HuH-7.5 (cell line): ENCODE data around the gene BBLN.
"Not testable (repeated sequence)": the region's sequence is repeated elsewhere in the genome, so short reads cannot be mapped to it uniquely, and the experiment has no call there.

Source experiments
- DNase-seq: peaks from one replicate; pipeline ENCODE4 v3.0.0; 2011; ENCODE audit warnings: low spot score

BBLN gene, protein sequence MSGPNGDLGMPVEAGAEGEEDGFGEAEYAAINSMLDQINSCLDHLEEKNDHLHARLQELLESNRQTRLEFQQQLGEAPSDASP

DNA sequence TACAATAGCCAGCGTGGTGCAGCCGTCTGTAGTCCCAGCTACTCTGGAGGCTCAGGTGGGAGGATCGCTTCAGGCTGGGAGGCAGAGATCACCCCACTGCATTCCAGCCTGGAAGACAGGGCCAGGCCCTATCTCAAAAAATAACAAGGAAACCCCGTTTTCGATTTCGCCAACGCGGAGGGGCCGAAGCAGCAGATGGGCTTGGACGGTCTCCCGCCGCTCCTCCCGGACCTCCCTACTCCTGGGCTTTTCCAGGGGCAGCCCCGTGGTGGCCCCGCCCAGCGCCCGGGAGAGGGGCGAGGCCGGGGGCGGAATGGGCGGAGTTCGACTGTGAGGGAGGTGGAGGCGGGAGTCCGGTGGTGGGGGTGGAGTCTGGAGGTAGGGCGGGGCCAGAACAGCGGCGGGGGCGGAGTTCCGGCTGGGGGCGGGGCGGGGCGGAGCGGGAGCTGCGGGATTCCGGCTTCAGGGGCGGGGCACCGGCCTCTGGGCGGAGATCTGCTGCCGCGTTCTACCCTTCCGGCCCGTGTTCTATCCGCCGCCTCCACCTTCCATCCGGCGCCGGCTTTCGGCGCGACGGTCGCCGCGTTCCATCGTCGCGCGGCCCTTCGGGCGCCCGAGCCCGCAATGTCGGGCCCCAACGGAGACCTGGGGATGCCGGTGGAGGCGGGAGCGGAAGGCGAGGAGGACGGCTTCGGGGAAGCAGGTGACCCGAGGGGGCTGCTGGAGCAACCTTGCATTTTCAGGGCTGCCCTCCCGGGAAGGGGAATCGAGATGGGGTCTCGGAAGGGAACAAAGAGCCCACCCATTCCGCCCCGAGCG lies at the start of gene BBLN:
TSS of gene BBLN (plus strand) at position 482 of the 819 bp plus-strand sequence. CDS start at position 625, 143 bp downstream.
- peak; percentile 98 for DNase-seq

DNA sequence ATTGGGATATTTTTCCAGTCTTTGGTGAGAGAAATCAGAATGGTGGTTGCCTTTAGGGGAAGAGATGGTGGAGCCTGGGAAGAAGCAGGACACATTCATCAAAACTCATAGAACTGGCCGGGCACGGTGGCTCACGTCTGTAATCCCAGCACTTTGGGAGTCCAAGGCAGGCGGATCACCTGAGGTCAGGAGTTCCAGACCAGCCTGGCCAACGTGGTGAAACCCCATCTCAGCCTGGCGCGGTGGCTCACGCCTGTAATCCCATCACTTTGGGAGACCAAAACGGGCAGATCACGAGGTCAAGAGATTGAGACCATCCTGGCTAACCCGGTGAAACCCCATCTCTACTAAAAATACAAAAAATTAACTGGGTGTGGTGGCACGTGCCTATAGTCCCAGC lies 48.3 kb upstream of the BBLN start:
- DNase-seq: not testable (repeated sequence)

DNA sequence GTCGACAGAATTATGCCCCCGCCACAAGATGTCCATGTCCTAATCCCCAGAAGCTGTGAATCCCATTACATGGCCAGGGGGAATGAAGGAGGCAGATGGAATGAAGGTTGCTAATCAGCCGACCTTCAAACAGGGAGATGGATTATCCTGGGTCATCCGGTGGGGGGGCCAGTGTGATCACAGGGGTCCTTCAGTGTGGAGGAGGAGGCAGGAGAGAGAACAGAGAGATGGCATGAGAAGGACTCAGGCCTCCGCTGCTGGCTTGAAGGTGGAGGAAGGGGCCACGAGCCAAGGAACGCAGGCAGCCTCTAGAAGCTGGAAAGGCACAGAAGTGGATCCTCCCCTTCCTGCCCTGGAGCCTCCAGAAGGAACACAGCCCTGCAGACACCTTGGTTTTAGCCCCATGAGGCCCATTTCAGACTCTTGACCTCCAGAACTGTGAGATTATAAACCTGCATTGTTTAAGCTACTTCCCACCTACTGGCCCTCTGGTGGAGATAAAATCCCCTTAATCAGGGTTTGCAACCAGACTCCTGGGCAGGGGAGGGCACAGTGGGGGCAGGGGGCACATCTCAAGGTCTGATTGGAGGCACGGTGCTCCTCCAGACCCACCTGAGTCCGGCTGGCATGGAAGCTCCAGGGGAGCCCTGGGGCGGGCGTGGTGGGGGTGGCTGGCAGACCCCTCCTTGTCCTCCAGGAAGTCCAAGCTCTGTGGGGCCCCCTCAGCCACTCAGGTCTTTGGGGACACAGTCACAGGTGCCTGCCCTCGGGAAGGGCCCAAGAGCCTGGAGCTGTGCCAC lies 46.3 kb upstream of the BBLN start:
- DNase-seq: no peak

DNA sequence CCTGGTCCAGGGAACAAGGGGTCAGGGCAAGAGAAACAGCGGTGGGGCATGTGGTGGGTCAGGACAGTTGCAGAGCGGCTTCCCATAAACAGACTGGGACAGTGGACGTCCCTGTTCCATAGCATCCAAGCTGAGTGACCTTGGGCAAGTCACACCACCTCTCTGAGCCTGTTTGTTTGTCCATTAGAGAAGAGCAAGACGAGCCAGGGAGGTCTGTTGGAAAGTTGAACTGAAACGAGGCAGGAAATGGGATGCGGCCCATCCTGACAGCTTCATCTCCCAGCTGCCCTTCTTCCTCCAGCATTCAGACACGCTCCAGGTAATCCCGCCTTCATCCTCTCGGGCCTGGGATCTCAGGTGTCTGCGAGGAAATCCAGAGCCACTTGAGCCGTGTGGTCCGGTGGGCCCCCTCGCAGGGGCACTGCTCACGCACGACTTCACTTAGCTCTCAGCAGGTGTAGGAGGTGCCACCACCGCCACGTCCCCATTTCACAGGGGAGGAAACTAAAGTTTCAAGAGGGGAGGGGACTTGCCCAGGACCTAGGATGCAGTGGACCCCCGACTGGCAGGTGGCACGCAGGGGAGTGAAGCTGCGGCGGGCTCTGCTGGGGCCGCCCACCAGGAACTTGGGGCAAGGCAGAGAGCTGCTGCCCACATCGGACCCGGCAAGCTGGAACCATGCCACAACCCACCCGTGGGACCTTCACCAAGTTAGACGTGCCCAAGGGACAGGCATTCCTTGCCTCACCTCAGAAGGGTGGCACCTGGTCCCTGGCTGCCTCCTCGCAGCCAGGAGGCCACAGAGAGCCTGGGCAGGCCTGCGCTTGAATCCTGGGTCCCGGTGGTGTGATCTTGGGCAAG lies 45.5 kb upstream of the BBLN start:
- DNase-seq: no peak

DNA sequence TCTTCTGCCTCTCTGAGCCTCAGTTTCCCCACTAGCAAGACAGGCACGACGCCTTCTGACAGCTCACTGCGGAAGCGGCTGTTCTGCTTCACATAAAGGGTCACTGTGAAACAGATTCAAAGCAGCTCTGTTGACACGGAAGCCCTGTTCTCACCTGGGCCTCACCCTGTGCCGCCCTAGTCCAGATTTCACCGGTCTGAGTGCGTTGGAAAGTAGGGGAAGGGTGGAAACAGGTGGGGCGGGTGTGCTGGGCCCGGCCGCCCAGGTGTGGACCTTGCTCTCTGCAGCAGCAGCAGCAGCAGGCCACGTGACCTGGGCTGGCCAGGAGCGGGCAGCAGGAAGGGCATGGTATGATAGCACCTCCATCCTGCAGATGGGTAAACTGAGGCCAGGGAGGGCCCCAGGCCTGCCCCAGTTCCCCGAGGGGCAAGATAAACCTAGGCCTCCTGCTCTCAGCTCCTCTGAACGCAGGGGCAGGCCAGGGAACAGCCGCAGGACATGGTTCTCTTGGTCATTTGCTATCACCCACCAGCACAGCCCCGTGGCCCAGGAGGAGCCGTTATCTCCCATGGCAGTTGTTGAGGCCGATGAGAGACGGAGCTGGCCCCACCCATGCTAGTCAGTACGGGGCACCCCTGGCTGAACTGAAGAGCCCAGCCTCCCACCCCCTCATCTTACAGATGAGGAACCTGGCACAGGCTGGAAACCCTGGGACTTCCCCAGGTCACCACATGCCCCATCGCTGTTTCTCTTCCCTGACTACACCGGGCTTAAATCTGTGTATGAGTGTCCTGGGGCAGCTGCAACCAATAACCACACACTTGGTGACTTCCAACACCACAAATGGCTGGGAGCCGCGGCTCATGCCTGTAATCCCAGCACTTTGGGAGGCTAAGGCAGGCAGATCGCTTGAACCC lies 44.6 kb upstream of the BBLN start:
- DNase-seq: peak; percentile 55

DNA sequence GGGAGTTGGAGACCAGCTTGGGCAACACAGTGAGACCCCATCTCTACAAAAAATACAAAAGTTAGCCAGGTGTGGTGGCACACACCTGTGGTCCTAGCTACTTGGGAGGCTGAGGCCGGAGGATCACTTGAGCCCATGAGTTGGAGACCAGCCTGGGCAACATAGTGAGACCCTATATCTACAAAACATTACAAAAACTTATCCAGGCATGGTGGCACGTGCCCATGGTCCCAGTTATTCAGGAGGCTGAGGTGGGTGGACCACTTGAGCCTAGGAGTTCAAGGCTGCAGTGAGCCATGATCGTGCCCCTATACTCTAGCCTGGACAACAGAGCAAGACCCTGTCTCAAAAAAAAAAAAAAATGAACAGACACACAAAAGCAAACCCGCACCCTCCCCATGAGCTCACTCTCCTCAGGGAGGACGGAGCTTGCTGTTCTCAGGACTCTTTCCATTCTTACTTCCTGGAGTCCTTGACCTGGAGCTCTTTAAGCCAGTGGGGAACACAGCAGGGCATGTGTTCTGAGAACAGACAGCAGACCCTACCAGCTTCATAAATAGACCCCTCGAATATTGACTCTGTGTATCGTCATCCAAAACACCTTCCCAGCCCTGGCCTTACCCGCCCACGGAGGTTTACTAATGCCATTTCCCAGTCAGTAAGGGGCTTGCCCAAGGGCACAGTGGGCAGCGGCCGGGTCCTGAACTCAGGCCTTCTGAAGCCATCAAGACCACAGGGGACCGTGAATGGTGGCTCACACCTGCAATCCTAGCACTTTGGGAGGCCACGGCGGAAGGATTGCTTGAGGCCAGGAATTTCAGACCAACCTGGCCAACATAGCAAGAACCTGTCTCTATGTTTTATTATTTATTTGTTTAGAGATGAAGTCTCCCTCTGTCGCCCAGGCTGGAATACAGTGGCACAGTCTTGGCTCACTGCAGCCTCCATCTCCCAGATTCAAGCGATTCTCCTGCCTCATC lies 43.7 kb upstream of the BBLN start:
- DNase-seq: no peak

DNA sequence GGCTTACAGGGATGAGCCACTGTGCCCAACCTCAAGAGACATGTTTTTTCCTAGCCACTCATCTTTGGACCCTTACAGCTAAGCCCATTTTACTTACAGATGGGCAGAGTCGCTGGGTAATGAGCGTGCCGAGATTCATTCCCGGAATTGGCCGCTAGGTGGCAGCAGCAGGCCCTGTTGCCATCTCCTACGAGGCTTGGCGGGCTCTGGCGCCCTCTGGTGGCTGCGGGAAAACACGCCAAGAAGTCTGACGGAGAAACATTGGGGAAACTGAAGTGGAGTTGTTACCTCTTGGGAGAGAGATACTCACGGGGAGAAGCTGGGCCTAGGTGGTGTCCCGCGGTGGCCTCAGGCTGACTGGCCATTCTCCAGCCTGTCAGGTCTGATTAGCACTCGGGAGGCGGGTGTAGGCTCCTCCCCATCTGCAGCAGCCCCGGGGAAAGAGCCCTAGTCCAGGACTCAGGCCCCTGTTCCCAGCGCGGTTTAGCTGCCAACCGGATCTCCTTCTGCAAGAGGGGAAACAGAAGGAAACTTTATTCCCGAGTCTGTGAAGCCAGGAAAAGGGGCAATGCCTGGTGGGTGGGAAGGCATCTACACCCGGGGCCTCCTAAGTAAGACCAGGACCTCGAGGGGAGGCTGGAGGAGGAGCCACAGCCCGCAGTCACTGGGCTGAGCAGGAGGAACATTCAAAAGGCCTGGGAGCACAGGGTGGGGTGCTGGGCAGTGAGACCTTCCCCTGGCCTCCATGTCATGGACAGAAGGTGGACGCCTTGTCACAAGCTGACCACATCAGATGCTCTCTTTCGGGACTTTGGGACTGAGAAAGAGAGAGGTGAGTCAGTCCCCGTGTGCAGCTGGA lies 42.2 kb upstream of the BBLN start:
- peak; percentile 86 for DNase-seq

DNA sequence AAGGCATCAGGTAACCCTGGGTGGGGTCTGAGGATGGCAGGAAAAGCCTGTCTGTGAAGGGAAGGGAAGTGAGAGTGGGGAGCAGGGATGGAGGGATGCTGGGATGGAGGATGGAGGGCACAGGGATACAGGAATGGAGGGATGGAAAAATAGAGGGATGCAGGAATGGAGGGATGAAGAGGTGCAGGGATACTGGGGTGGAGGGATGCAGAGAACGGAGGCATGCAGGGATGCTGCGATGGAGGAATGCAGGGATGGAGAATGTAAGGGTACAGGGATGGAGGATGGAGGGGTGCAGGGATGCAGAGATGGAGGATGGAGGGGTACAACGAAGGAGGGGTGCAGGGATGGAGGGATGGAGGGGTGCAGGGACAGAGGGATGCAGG lies 41.6 kb upstream of the BBLN start:
- DNase-seq: no peak

DNA sequence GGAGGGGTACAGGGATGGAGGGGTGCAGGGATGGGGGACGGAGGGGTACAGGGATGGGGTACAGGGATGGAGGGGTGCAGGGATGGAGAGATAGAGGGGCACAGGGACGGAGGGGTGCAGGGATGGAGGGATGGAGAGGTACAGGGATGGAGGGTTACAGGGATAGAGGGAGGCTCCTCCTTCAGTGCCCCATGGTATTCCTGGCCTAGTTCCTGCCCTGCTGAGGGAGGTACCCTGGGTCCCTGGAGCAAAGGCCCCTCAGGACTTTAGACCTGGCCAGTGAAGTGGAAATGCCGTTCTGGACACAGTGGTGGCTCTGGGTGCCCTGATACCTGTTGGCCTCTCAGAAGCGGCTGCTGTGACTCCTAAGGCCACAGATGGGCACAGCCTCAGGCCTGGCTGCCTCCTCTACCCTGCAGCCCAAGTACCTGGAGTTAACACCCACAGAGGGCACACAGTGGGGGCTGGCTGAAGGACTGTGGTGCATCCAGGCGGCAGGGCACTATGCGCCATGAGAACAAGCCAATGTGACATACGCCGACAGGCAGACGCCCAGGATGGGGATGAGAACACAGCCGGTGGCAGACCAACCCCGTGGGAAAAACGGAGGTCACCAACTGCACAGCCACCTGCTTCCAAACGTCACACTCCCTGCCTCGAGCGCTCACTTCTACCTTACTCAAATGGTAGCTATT lies 40.9 kb upstream of the BBLN start:
- DNase-seq: no peak

DNA sequence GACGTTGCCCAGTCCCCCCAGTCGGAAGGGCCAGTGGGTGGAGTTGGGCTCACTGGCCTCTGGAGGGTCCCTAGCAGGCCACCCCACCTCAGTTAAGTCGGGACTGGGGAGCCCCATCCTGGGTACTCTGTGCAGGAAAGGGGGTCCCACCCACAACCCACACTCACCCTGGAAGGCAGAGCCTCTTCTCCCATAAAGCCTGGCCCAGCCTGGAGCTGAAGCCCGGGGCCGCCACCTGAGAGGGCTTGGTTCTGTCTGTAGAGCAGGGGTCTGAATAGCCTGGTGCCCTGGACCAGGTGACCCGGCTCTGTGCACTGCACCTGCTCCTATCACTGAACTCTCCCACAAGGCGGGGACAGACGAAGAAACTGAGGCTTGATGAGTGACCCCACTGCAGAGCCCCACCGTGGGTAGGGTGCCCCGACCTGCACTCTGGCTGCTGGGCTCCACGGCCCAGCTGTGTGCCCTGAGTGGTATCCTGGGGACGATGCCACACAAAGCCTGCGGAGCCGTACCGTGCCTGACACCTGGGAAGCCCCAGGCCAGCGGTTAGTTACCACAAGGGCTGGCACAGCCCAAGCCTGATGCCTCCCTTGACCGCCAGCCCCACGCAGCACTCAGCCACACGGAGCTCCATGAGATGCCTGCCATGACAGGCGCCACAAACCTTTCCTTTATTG lies 39.9 kb upstream of the BBLN start:
- DNase-seq: no peak

DNA sequence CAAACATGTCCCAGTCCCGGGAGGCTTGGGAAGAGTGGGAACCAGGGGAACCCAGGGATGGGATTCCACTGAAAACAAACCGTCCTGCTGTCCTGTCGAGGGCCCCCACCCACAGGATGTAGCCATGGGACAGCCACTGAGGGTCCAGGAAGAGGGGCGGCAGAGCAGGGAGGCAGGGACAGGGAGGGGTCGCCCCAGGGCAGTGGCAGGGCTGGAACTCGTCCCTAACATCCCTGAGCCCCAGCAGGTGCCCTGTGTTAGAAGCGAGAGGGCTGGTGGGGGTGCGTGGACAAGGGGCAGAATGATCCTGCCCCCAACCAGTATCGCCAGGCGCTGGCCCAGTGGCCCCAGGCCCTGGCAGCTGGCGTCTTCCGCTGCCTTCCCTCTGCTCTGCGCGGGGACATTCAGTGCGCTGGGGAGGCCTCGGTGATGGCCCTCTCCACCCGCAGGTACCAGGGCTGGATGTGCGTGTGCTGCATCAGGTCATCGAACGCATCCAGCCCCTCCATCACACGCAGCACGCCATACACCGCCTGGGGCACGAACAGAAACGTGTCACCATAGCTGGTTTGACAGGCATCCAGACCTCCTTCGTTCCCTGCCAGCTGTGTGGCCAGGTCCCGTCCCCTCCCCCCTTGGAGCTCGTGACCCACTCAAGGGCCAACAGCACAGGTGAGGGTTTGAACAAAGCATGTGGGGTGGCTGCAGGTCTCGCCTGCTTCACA lies 39.2 kb upstream of the BBLN start:
- DNase-seq: no peak

DNA sequence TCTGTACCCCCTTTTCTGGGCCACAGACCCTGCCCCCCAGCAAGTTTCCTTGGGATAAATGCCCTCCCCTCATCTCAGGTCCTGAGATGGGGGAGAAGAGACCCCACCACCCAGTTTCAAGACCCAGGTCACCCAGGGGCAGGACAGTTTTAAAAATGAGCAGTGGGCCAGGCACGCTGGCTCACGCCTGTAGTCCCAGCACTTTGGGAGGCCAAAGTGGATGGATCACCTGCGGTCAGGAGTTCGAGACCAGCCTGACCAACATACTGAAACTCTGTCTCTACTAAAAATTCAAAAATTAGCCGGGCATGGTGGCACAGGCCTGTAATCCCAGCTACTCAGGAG lies 38.6 kb upstream of the BBLN start:
- DNase-seq: no peak

DNA sequence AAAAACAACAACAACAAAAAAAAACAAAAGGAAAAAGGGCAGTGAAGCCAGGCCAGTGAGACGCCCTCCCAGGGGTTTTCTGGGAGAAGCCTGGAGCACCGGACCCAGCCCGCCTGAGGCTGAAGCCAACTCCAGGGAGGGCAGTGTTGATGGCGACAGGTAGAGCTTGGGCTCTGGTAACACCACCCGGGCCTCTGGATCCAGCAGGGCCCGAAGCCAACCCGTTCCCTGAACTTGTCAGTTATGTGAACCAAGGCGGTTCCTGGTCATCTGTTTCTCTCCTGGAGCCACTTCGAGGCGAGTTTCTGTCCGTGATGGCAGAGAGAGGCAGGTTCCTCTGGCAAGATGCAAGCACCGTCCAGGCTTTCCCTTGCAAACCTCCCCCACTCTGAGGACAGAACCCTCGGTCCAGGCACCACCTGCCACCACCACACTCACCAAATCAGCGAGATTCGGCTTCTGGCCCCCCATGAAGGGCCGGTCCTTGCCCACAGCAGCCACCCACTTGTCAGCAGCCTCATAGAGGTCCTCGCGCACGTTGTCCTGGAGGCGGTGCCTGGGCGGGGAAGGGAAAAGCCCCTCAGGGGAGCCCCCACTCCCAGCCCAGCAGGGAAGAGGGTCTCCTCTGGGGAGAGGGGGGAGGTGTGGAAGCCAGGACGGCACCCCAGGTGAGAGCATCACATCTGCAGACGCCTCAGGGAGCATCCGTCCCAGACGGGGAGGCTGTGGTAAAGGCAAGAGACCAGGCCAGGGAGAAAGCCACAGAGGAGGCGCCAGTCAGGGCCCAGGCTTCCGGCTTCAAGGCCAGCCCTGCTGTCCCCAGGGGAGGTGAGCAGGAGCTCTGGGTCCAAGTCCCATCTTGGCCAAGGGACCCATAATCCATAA lies 37.9 kb upstream of the BBLN start:
- DNase-seq: no peak

DNA sequence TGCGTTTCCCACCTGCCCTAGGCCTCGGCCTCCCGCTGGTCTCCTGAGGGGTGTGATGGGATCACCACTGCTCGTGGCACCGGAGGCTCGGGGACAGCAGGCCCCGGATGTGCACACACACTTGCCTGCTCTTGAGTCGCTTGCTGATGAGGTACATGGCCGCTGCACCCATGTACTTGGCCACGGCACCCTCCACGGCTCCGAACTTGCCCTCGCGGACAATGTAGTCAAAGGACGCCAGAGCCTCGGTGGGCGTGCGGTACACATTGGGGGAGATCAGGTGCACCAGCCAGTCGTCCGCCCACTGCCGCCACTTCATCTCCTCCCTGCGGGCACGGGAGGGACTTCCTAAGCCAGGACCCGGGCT lies 37.3 kb upstream of the BBLN start:
- DNase-seq: no peak

DNA sequence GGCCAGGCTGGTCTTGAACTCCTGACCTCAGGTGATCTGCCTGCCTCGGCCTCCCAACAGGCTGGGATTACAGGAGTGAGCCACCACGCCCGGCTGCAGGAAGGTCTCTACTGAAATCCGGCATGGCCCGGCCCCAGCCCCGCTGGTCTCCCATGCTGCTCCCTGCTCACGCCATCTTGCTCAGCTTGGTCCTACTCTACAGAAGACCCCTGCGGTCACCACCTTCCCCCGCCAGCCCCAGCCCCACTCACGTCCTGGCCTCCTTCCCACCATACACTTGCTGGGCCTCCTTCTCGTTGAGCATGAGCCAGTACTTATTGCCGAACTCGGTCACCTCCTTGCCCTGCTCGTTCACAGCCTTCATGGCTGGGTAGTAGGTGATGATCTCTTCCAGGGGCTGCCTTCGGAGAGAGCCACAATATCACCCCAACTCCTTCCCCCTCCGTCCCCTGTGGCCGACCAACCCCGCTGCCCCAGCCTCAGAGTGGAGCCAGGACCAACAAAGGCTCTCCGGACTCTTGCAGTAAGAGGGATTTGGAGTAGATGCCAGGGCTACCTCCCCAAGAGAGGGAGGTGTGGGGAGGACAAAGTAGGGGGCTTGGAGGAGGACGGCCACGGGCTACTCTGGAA lies 36.5 kb upstream of the BBLN start:
- no peak for DNase-seq

DNA sequence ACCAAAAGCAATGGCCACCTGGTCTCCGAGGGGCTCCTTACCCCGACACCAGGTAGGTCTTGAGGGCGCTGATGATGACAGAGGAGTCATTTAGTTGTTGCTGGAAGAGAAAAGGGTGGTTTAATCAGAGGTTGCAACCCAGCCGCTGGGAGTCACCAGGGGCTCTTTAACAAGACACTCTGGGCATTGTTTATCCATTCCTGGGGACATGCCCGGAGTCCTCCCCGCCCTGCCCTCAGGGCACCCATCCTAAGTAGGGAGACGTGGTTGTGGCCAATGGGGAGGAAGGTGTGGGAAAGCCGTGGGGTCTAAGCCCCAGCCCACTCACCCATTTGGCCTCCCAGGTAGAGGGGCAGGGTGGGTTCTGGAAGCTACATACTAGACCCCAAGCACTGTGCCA lies 35.6 kb upstream of the BBLN start:
- no peak for DNase-seq
